Stimulated activated CD8-positive, alpha-beta memory T cell treated with anti-CD3 and anti-CD28 coated beads, Interleukin-4, amount 100 ng/mL, for 24 hours (primary cell): ENCODE measurements around the gene RAF1.
"Not testable (repeated sequence)": the region's sequence is repeated elsewhere in the genome, so short reads cannot be mapped to it uniquely, and the experiment has no call there.

Experiments
- DNase-seq: peaks from one replicate; pipeline ENCODE4 v3.0.0-alpha.2; 2020; ENCODE audit warnings: low read depth

Gene RAF1

GRCh38 chr3:12675115-12675810, 11.3 kb upstream of the RAF1 start:
- DNase-seq, result no peak

- DNase-seq, result not testable (repeated sequence)
Observed at GRCh38 chr3:12673956-12674736, 10.2 kb upstream of the RAF1 start.

- DNase-seq, result no peak
Observed at GRCh38 chr3:12671120-12671450, 7.2 kb upstream of the RAF1 start.

GRCh38 chr3:12670365-12671119, 6.6 kb upstream of the RAF1 start:
- DNase-seq, result no peak

GRCh38 chr3:12663401-12663935, 449 bp downstream of the RAF1 start:
- peak; percentile 34 for DNase-seq

GRCh38 chr3:12662593-12663400, 1.1 kb downstream of the RAF1 start:
- no peak for DNase-seq

- DNase-seq, result no peak
Observed at GRCh38 chr3:12661926-12662592, 1.9 kb downstream of the RAF1 start.

GRCh38 chr3:12661375-12661774, 2.5 kb downstream of the RAF1 start:
- not testable (repeated sequence) for DNase-seq

- no peak for DNase-seq
Observed at GRCh38 chr3:12660196-12660595, 3.7 kb downstream of the RAF1 start.

- DNase-seq, result no peak
Observed at GRCh38 chr3:12659316-12660015, 4.5 kb downstream of the RAF1 start.

GRCh38 chr3:12658593-12659058, 5.3 kb downstream of the RAF1 start:
- DNase-seq, result no peak

GRCh38 chr3:12656850-12657249, 7.1 kb downstream of the RAF1 start:
- no peak for DNase-seq

- no peak for DNase-seq
Observed at GRCh38 chr3:12656193-12656592, 7.7 kb downstream of the RAF1 start.

GRCh38 chr3:12655701-12656100, 8.2 kb downstream of the RAF1 start:
- no peak for DNase-seq

- DNase-seq, result no peak
Observed at GRCh38 chr3:12653747-12654146, 10.2 kb downstream of the RAF1 start.

- DNase-seq, result no peak
Observed at GRCh38 chr3:12648384-12648959, 15.4 kb downstream of the RAF1 start.

GRCh38 chr3:12644331-12644937, 19.5 kb downstream of the RAF1 start:
- no peak for DNase-seq

GRCh38 chr3:12643724-12644123, 20.2 kb downstream of the RAF1 start:
- no peak for DNase-seq

GRCh38 chr3:12643010-12643380, 20.9 kb downstream of the RAF1 start:
- no peak for DNase-seq

GRCh38 chr3:12640853-12641252, 23.1 kb downstream of the RAF1 start:
- DNase-seq, result not testable (repeated sequence)
